ENCODE measurements around the gene GDPGP1. TPM values are rescaled to one million over a fixed set of nuclear protein-coding genes. Genes with fewer than 3 reads are reported as not detected.

The GDPGP1 gene
- total RNA-seq, 1 donor from 2014 or later, result 4.1 TPM

DNA sequence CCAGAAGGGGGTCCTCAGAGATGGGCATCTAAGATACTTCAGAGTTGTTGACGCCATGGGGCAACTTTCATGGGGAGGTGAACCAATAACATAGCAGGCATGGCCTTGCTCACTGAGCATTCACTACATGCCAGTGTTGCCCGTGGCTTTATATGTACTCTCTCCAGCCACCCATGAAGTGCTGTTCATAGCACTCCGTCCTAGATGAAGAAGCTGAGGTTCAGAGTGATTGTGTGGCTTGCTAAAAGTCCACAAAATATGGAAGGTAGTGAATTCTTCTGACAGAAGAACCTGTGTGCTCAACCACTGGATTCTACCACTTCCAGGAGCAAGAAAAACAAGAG is 42.7 kb upstream of the GDPGP1 start:
- Mint-ChIP-seq H3K36me3 (ENCODE audit: low read depth, unreplicated experiment) (no peaks in the 10 kb centered on the region), H3K9me3 (ENCODE audit: unreplicated experiment) (no peaks in the 10 kb centered on the region), H3K27ac (ENCODE audit: unreplicated experiment) (no peak overlapping the region), H3K4me1 (ENCODE audit: low read depth, unreplicated experiment) (no peaks in the 10 kb centered on the region), H3K4me3 (ENCODE audit: unreplicated experiment) (no peak overlapping the region), H3K27me3 (ENCODE audit: low read depth, unreplicated experiment) (peaks cover 12% of the 10 kb centered on the region)
- Histone ChIP-seq H3K4me2 (ENCODE audit: low read length) (no peak overlapping the region), H3K9me3 (ENCODE audit: insufficient read depth, low read depth, low read length) (no peaks in the 10 kb centered on the region), H3K9ac (ENCODE audit: low read length) (no peak overlapping the region), H3K27me3 (ENCODE audit: insufficient read depth, low read length) (no peaks in the 10 kb centered on the region), H3K4me3 (ENCODE audit: insufficient read depth, low read depth, low read length) (no peak overlapping the region), H3K27ac (ENCODE audit: low read depth, low read length) (no peak overlapping the region), H3K79me2 (ENCODE audit: insufficient read depth, low read length) (no peaks in the 10 kb centered on the region), H4K20me1 (ENCODE audit: insufficient read depth, low read length) (no peaks in the 10 kb centered on the region), H3K4me1 (ENCODE audit: insufficient read depth, low read length) (no peaks in the 10 kb centered on the region), H2AFZ (ENCODE audit: low read depth, low read length) (no peak overlapping the region), H3K36me3 (ENCODE audit: insufficient read depth, low read length) (no peaks in the 10 kb centered on the region)
- TF ChIP-seq CTCF (IDR thresholded peaks at IDR 0.05; ENCODE audit: insufficient read depth, low read depth, low read length), result no peak
- no peak for TF ChIP-seq EZH2 (IDR thresholded peaks at IDR 0.05; ENCODE audit: insufficient read depth, low read length)
- DNase-seq (ENCODE audit: low read depth) (no peak), FAIRE-seq (no peak)

DNA sequence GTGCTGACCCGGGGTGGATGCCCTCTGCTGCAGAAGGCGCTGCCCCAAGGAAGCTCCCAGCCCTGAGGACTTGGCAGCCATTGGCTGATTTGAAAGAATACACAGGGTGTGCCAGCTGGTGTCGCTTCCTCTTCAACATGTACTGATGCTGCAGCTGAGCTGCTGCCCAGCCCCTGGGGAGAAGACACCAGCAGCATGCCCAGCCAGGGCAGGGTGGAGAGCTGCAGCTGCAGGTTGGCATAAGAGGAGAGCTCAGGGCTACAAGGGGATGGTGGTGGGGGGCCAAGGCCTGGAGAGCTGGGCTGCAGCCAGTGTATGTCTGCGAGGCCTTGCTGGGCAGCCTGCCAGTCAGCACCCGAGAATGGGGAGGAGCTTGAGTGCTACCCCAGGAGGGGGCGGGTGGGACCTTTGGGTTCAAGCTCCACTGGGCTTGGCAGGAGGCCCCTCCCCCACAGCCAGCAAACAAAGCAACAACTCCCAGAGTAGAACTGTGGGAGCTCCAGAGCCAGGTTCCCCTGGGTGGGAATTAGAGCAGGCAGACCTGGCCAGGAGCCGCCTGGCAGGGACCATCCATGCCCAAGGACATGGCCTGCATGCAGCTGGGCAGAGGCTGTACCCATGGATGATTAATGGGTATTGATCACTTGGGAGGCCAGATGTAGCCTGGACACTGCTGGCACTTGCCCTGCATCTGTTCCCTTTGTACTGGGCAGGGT is 42.1 kb upstream of the GDPGP1 start:
- no peak overlapping the region for H3K27ac ChIP-seq (ENCODE audit: low read depth, low read length)
- Mint-ChIP-seq H3K36me3 (ENCODE audit: low read depth, unreplicated experiment) (no peaks in the 10 kb centered on the region), H3K27me3 (ENCODE audit: low read depth, unreplicated experiment) (peaks cover 12% of the 10 kb centered on the region), H3K4me1 (ENCODE audit: low read depth, unreplicated experiment) (no peaks in the 10 kb centered on the region), H3K27ac (ENCODE audit: unreplicated experiment) (no peak overlapping the region), H3K9me3 (ENCODE audit: unreplicated experiment) (no peaks in the 10 kb centered on the region), H3K4me3 (ENCODE audit: unreplicated experiment) (no peak overlapping the region)
- no peaks in the 10 kb centered on the region for H3K27me3 ChIP-seq (ENCODE audit: insufficient read depth, low read length)
- FAIRE-seq, result no peak
- no peaks in the 10 kb centered on the region for H3K4me1 ChIP-seq (ENCODE audit: insufficient read depth, low read length)
- no peaks in the 10 kb centered on the region for H4K20me1 ChIP-seq (ENCODE audit: insufficient read depth, low read length)
- no peaks in the 10 kb centered on the region for H3K79me2 ChIP-seq (ENCODE audit: insufficient read depth, low read length)
- no peak overlapping the region for H3K9ac ChIP-seq (ENCODE audit: low read length)
- H3K9me3 ChIP-seq (ENCODE audit: insufficient read depth, low read depth, low read length), result no peaks in the 10 kb centered on the region
- no peak overlapping the region for H2AFZ ChIP-seq (ENCODE audit: low read depth, low read length)
- no peak for DNase-seq (ENCODE audit: low read depth)
- H3K36me3 ChIP-seq (ENCODE audit: insufficient read depth, low read length), result no peaks in the 10 kb centered on the region
- TF ChIP-seq CTCF (IDR thresholded peaks at IDR 0.05; ENCODE audit: insufficient read depth, low read depth, low read length) (no peak), EZH2 (IDR thresholded peaks at IDR 0.05; ENCODE audit: insufficient read depth, low read length) (no peak)
- H3K4me2 ChIP-seq (ENCODE audit: low read length), result no peak overlapping the region
- H3K4me3 ChIP-seq (ENCODE audit: insufficient read depth, low read depth, low read length), result no peak overlapping the region
